H1 (cell line): ENCODE results near the gene IL12B. TPM values are rescaled to one million over a fixed set of nuclear protein-coding genes. Genes with fewer than 3 reads are reported as not detected.

Experiments used
- CTCF ChIA-PET: fragments of 300-600 bp; sonication (Branson Sonifier 250); formaldehyde crosslinking; loops from one replicate; lab custom pipeline; 2021; ENCODE audit not compliant: partially characterized antibody; lab: Charles Lee
- POLR2A ChIA-PET: fragments of 300-600 bp; sonication (Branson Sonifier 250); formaldehyde crosslinking; loops from one replicate; lab custom pipeline; 2021; ENCODE audit warnings: inconsistent platforms; ENCODE audit not compliant: partially characterized antibody; lab: Charles Lee
- DNase-seq, 2 experiments: peaks; one replicate each; pipeline versions ENCODE4 v3.0.0 to v3.0.0-alpha.2; 2010 to 2022; ENCODE audit warnings: low spot score in 2 of 2, low read depth in 1 of 2, mixed read lengths in 1 of 2
- FAIRE-seq: peaks from 2 replicates; lab custom pipeline; 2011; peaks lifted over from hg19 to GRCh38; lab: Jason Lieb, UNC
- H2AFZ ChIP-seq: 2 replicates; pipeline ENCODE4 v1.8.1; 2012; ENCODE audit warnings: low read length, inconsistent platforms
- H2AK5ac ChIP-seq: 2 replicates; pipeline ENCODE4 v1.6.1; 2013; ENCODE audit warnings: low read depth, low read length
- H2BK120ac ChIP-seq: replicated peaks from 2 replicates; pipeline ENCODE3; 2013; ENCODE audit warnings: low read depth, low read length, inconsistent platforms
- H2BK12ac ChIP-seq: 2 replicates; pipeline ENCODE4 v1.6.1; 2013; ENCODE audit warnings: low read depth, low read length
- H2BK15ac ChIP-seq: 2 replicates; pipeline ENCODE4 v1.6.1; 2013; ENCODE audit warnings: low read length
- H2BK20ac ChIP-seq: 2 replicates; pipeline ENCODE4 v1.6.1; 2013; ENCODE audit warnings: low read length
- H2BK5ac ChIP-seq: 2 replicates; pipeline ENCODE4 v1.6.1; 2013; ENCODE audit warnings: low read depth, low read length
- H3K14ac ChIP-seq: 2 replicates; pipeline ENCODE4 v1.6.1; 2013; ENCODE audit warnings: inconsistent platforms; ENCODE audit not compliant: insufficient read length
- H3K18ac ChIP-seq: 2 replicates; pipeline ENCODE4 v1.6.1; 2013; ENCODE audit warnings: low read length; ENCODE audit errors: extremely low read depth
- H3K23ac ChIP-seq: 2 replicates; pipeline ENCODE4 v1.6.1; 2013; ENCODE audit warnings: inconsistent platforms; ENCODE audit not compliant: insufficient read length
- H3K23me2 ChIP-seq: 2 replicates; pipeline ENCODE4 v1.6.1; 2013; ENCODE audit warnings: low read depth, low read length
- H3K27ac ChIP-seq: 2 replicates; pipeline ENCODE4 v1.6.1; 2011; ENCODE audit warnings: low read depth, low read length, inconsistent platforms
- H3K27me3 ChIP-seq, 4 experiments: replicated peaks in 1 of 4; 1 replicate in 1 of 4; 2 replicates in 3 of 4; pipeline versions ENCODE4 v1.6.1 to v1.8.1; 2011 to 2013; ENCODE audit warnings: low read length in 3 of 4, mild to moderate bottlenecking in 3 of 4, inconsistent platforms in 2 of 4, mixed read lengths in 2 of 4, moderate library complexity in 1 of 4; ENCODE audit not compliant: control insufficient read depth in 3 of 4, insufficient read depth in 3 of 4; ENCODE audit errors: extremely low read depth in 1 of 4
- H3K36me3 ChIP-seq, 4 experiments: 2 replicates each; pipeline versions ENCODE4 v1.6.1 to v1.8.1; 2011 to 2013; ENCODE audit warnings: mild to moderate bottlenecking in 4 of 4, low read length in 3 of 4, moderate library complexity in 2 of 4, control low read depth in 1 of 4, inconsistent platforms in 1 of 4; ENCODE audit not compliant: insufficient read depth in 4 of 4, control insufficient read depth in 2 of 4
- H3K4ac ChIP-seq: replicated peaks from 2 replicates; pipeline ENCODE3; 2013; ENCODE audit warnings: low read length, low read depth, mixed read lengths, inconsistent platforms; ENCODE audit not compliant: insufficient read length
- H3K4me1 ChIP-seq, 4 experiments: replicated peaks in 1 of 4; 1 replicate in 1 of 4; 2 replicates in 3 of 4; pipeline versions ENCODE4 v1.6.1 to v1.8.1; 2011 to 2013; ENCODE audit warnings: low read length in 3 of 4, inconsistent platforms in 2 of 4, mixed read lengths in 1 of 4; ENCODE audit not compliant: insufficient read depth in 4 of 4, control insufficient read depth in 3 of 4
- H3K4me2 ChIP-seq, 2 experiments: 2 replicates each; pipeline versions ENCODE4 v1.6.1 to v1.8.1; 2011 to 2013; ENCODE audit warnings: low read depth in 2 of 2, low read length in 2 of 2, control low read depth in 1 of 2, inconsistent platforms in 1 of 2, mild to moderate bottlenecking in 1 of 2; ENCODE audit not compliant: insufficient read depth in 1 of 2
- H3K4me3 ChIP-seq, 4 experiments: fragments of 200-600, 300-600 bp in 1 of 4; sonication (generic), shearing (Covaris generic), sonication (Bioruptor Twin) in 1 of 4; 2 replicates each; pipeline versions ENCODE4 v1.5.1 to v1.8.1; 2011 to 2016; ENCODE audit warnings: low read length in 4 of 4, low read depth in 3 of 4, control low read depth in 2 of 4, inconsistent platforms in 2 of 4, mild to moderate bottlenecking in 2 of 4, mixed read lengths in 1 of 4, moderate library complexity in 1 of 4; ENCODE audit not compliant: insufficient read depth in 2 of 4; ENCODE audit errors: extremely low read depth in 1 of 4
- H3K56ac ChIP-seq: replicated peaks from 2 replicates; pipeline ENCODE3; 2013; ENCODE audit warnings: low read depth, mild to moderate bottlenecking, mixed read lengths, low read length, inconsistent platforms; ENCODE audit not compliant: insufficient read length
- H3K79me1 ChIP-seq: 2 replicates; pipeline ENCODE4 v1.6.1; 2013; ENCODE audit warnings: low read depth, low read length, control low read depth
- H3K79me2 ChIP-seq, 2 experiments: 2 replicates each; pipeline versions ENCODE4 v1.6.1 to v1.8.1; 2012 to 2013; ENCODE audit warnings: low read length in 2 of 2, mild to moderate bottlenecking in 2 of 2, inconsistent platforms in 1 of 2; ENCODE audit not compliant: insufficient read depth in 2 of 2, control insufficient read depth in 1 of 2
- H3K9ac ChIP-seq, 4 experiments: replicated peaks in 1 of 4; 1 replicate in 1 of 4; 2 replicates in 3 of 4; pipeline versions ENCODE4 v1.6.1 to v1.8.1; 2011 to 2013; ENCODE audit warnings: low read depth in 3 of 4, low read length in 3 of 4, control low read depth in 2 of 4, mild to moderate bottlenecking in 2 of 4, moderate library complexity in 2 of 4, inconsistent platforms in 1 of 4; ENCODE audit errors: extremely low read depth in 1 of 4
- H3K9me3 ChIP-seq, 2 experiments: 2 replicates each; pipeline versions ENCODE4 v1.6.1 to v1.8.1; 2012 to 2013; ENCODE audit warnings: mild to moderate bottlenecking in 2 of 2, moderate library complexity in 2 of 2, control low read depth in 1 of 2, inconsistent platforms in 1 of 2, low read depth in 1 of 2, low read length in 1 of 2, mixed read lengths in 1 of 2; ENCODE audit not compliant: insufficient read depth in 2 of 2
- H4K20me1 ChIP-seq, 2 experiments: replicated peaks in 1 of 2; 2 replicates each; pipeline versions ENCODE3 to v1.8.1; 2011 to 2013; ENCODE audit warnings: inconsistent platforms in 2 of 2, low read length in 2 of 2, mild to moderate bottlenecking in 1 of 2; ENCODE audit not compliant: insufficient read depth in 2 of 2, control insufficient read depth in 1 of 2
- H4K5ac ChIP-seq: 2 replicates; pipeline ENCODE4 v1.6.1; 2013; ENCODE audit warnings: low read length, low read depth, mixed read lengths, inconsistent platforms; ENCODE audit not compliant: insufficient read length
- H4K8ac ChIP-seq: 2 replicates; pipeline ENCODE4 v1.8.0; 2013; ENCODE audit warnings: mild to moderate bottlenecking, moderate library complexity, low read length, inconsistent platforms; ENCODE audit not compliant: insufficient read depth; ENCODE audit errors: extremely low read depth
- H4K91ac ChIP-seq: replicated peaks from 2 replicates; pipeline ENCODE3; 2013; ENCODE audit warnings: low read length, mixed read lengths, inconsistent platforms; ENCODE audit not compliant: insufficient read length
- SAP30 ChIP-seq: fragments of 300-600 bp; sonication (generic); IDR thresholded peaks from 2 replicates; pipeline ENCODE4 v1.7.1; 2012; ENCODE audit warnings: low read length, moderate library complexity, mild to moderate bottlenecking, inconsistent platforms; ENCODE audit not compliant: insufficient read depth, insufficient replicate concordance
- SP4 ChIP-seq: IDR thresholded peaks from 2 replicates; pipeline ENCODE4 v1.6.1; 2012; ENCODE audit warnings: low read length, inconsistent platforms
- TAF1 ChIP-seq: IDR thresholded peaks from 2 replicates; pipeline ENCODE4 v1.6.1; 2011; ENCODE audit warnings: mild to moderate bottlenecking, low read depth, low read length
- TAF7 ChIP-seq: optimal IDR thresholded peaks from 2 replicates; pipeline ENCODE3; 2011; ENCODE audit warnings: low read depth, mild to moderate bottlenecking, inconsistent platforms, low read length, moderate library complexity, borderline replicate concordance
- whole genome bisulfite sequencing, 2 experiments: shearing (Covaris generic) in 1 of 2; methylation state at CpG; one replicate each; pipeline versions ENCODE4 v1.1.6 to v1.1.7; 2013 to 2015; ENCODE audit warnings: low lambda C conversion rate in 2 of 2, mixed read lengths in 2 of 2, inconsistent platforms in 1 of 2, low coverage in 1 of 2, missing lambda C conversion rate in 1 of 2; ENCODE audit not compliant: insufficient replicate concordance in 2 of 2, insufficient coverage in 1 of 2, insufficient read length in 1 of 2; ENCODE audit errors: extremely low coverage in 1 of 2, missing lambda C conversion rate in 1 of 2; 5-methylcytosine and 5-hydroxymethylcytosine counted together
- polyA plus RNA-seq, 7 experiments: library from polyadenylated mRNA; depleted of rRNA in 3 of 7; stranded (reverse) in 5 of 7; unstranded in 2 of 7; fragments of >200 nt in 5 of 7; fragments of 200-250 nt in 2 of 7; gene quantifications; 1 replicate in 5 of 7; 2 replicates in 1 of 7; 4 replicates in 1 of 7; pipeline versions ENCODE4 v1.2.1 to v1.2.3, GENCODE V29; 2011 to 2013; ENCODE audit warnings: missing spikeins in 2 of 7, mixed read lengths in 2 of 7
- total RNA-seq: library from RNA; stranded (reverse); fragmentation: NEBNext Ultra II Directional; extraction: Animal tissue kit (Norgen Biotek cat#: 25700); gene quantifications from 2 replicates; pipeline ENCODE4 v1.2.1, GENCODE V29; 2021

The IL12B gene
- total and polyA plus RNA-seq, 2 of the 8 experiments (the other 6 are each of a cell fraction or from before 2014, with no cell fraction given) = not detected

- H2BK120ac ChIP-seq = no peak overlapping the region
- no peak overlapping the region for H3K23ac ChIP-seq
- FAIRE-seq (no peak), DNase-seq (no peak)
- no peak overlapping the region for H2AFZ ChIP-seq
- CTCF ChIA-PET = interaction anchor here (1.1 to 3.8 kb wide), 19 partner anchors 10 to 242 kb away, joined by 3 to 38 read pairs (median 6); partner anchors contain the start of gene IL12B
- no peak overlapping the region for H3K14ac ChIP-seq
- H3K27ac ChIP-seq = no peak overlapping the region
- no peak overlapping the region for H3K4ac ChIP-seq
- H2AK5ac ChIP-seq = no peak overlapping the region
- H3K9ac ChIP-seq = no peak overlapping the region
- H3K79me1 ChIP-seq = no peaks in the 10 kb centered on the region
- no peak overlapping the region for H2BK20ac ChIP-seq
- no peak overlapping the region for H3K56ac ChIP-seq
- H4K5ac ChIP-seq = no peak overlapping the region
- 89% methylated on average over 2 of the region's 2 CpGs; no CpG with 5 or more reads in 1 of the 2 experiments for WGBS, 2 experiments
- H2BK15ac ChIP-seq = no peak overlapping the region
- H4K20me1 ChIP-seq = no peaks in the 10 kb centered on the region
- no peak overlapping the region for H3K18ac ChIP-seq
- no peaks in the 10 kb centered on the region for H3K27me3 ChIP-seq
- no peak overlapping the region for H2BK12ac ChIP-seq
- no peaks in the 10 kb centered on the region; a peak in 1 of 7 replicates for H3K4me1 ChIP-seq
- H3K36me3 ChIP-seq = no peaks in the 10 kb centered on the region
- no peaks in the 10 kb centered on the region for H3K79me2 ChIP-seq
- TF ChIP-seq SAP30 = no peak
- no peak for TF ChIP-seq SP4
- TF ChIP-seq TAF1 = no peak
- TF ChIP-seq TAF7 = no peak
- TF ChIP-seq, all 59 proteins: peak for 0
- Histone ChIP-seq H4K8ac (no peak overlapping the region), H3K9me3 (no peaks in the 10 kb centered on the region), H4K91ac (no peak overlapping the region), H3K4me3 (no peak overlapping the region), H2BK5ac (no peak overlapping the region), H3K4me2 (no peak overlapping the region), H3K23me2 (no peaks in the 10 kb centered on the region)
- POLR2A ChIA-PET = no interaction called here
These were observed 12.4 kb downstream of the IL12B start for GRCh38 chr5:159317849-159318248.
